Lower leg skin (tissue), 3 donors: ENCODE measurements around the gene MED9.

Source experiments
- POLR2A ChIP-seq, 2 donors: fragments of 450-650 bp; IDR thresholded peaks; one replicate each; pipeline ENCODE4 v1.6.1; 2016 to 2017; ENCODE audit warnings: antibody characterized with exemption in 2 of 2, mild to moderate bottlenecking in 1 of 2, moderate library complexity in 1 of 2
- TF ChIP-seq, protein P1 (sequence below), 3 donors: fragments of 450-650 bp; IDR thresholded peaks; one replicate each; pipeline ENCODE4 v1.5.1; 2016; ENCODE audit warnings: antibody characterized with exemption in 3 of 3, mild to moderate bottlenecking in 3 of 3, moderate library complexity in 2 of 3

DNA sequence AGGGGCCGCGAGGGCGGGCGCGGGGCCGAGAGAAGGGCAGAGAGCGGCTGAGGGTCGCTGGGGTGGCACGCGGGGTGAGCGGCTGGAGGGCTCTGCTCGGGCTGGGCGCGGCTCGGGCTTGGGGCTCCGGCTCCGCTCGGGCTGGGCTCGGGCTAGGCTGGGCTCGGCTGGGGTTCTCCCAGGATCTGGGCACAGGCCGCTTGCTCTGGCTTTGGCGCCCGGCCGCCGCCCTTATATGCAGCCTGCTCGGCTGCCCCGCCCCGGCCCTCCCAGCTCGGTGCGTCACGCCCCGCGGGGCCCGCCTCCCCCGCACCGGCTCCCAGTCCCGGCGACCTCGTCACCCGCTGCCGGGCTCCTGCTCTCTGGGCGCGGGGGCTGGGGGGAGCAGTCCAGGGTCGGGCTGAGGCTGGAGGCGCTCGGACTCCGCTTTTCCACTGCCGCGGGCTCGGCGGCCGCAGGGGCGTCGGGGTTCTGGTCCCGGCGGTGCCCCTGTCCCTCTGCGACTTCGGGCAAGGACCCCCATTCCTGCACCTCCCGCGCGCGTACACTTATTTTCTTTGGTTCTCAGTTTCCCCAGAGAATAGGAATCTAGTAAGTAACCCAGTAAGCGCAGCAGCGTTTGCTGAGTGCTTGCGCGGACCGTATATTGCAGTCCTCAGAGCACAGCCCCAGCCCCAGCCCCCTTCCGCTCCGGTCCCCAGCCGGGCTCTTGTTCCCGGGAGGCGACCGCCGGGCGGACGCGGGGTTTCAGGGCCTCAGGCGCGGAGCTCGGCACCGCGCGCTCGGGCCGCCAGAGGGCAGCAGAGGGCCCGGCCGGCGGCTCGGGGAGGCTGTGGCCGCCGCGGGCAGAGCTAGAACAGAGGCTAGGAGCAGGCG, 19.6 kb downstream of the MED9 start, which contains the start of gene RASD1:
- TF ChIP-seq, protein P1, sequence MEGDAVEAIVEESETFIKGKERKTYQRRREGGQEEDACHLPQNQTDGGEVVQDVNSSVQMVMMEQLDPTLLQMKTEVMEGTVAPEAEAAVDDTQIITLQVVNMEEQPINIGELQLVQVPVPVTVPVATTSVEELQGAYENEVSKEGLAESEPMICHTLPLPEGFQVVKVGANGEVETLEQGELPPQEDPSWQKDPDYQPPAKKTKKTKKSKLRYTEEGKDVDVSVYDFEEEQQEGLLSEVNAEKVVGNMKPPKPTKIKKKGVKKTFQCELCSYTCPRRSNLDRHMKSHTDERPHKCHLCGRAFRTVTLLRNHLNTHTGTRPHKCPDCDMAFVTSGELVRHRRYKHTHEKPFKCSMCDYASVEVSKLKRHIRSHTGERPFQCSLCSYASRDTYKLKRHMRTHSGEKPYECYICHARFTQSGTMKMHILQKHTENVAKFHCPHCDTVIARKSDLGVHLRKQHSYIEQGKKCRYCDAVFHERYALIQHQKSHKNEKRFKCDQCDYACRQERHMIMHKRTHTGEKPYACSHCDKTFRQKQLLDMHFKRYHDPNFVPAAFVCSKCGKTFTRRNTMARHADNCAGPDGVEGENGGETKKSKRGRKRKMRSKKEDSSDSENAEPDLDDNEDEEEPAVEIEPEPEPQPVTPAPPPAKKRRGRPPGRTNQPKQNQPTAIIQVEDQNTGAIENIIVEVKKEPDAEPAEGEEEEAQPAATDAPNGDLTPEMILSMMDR (IDR thresholded peaks at IDR 0.05), result peak in 1 of 3 donors; percentile 33
- peak in 1 of 2 donors; percentile 97 for TF ChIP-seq POLR2A (IDR thresholded peaks at IDR 0.05)
